ENCODE results near the gene CD302. TPM values are rescaled to one million over a fixed set of nuclear protein-coding genes. Genes with fewer than 3 reads are reported as not detected.
"Not testable (repeated sequence)": the region's sequence is repeated elsewhere in the genome, so short reads cannot be mapped to it uniquely, and the experiment has no call there.

The CD302 gene
- total and polyA plus RNA-seq, 2 donors from 2014 or later = 8.7 to 33.2 TPM

DNA sequence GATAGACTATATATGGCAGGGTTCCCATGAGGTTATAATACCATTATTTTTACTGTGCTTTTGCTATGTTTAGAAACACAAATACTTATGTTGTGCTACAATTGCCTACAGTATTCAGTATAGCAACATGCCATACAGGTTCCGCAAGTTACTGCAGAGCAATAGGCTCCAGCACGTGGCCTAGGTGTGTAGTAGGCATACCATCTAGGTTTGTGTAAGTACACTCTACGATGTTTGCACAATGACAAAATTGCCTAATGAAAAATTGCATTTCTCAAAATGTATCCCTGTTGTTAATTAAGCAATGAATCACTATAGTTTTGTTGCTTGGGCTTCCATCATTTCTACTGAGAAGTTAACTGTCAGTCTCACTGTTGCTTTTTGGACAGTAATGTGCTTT is 9.8 kb downstream of the CD302 start:
- Histone ChIP-seq H3K27ac (ENCODE audit: low read depth in 2 of 2, low read length in 2 of 2) (no peak overlapping the region), H3K27me3 (ENCODE audit: control insufficient read depth, insufficient read depth, low read length) (no peaks in the 10 kb centered on the region), H3K9me3 (ENCODE audit: control insufficient read depth in 2 of 3, insufficient read depth in 1 of 3, low read length in 3 of 3) (no peaks in the 10 kb centered on the region), H3K4me3 (ENCODE audit: low read length in 3 of 3) (no peak overlapping the region), H3K36me3 (ENCODE audit: control insufficient read depth in 2 of 3, insufficient read depth in 3 of 3, low read length in 3 of 3) (no peaks in the 10 kb centered on the region), H3K4me1 (ENCODE audit: control insufficient read depth in 2 of 3, insufficient read depth in 2 of 3, low read depth in 1 of 3, low read length in 3 of 3) (no peaks in the 10 kb centered on the region), H3K9ac (ENCODE audit: low read length in 3 of 3) (no peak overlapping the region)
- no peak for TF ChIP-seq CTCF (IDR thresholded peaks at IDR 0.05; ENCODE audit: borderline replicate concordance, extremely low read depth, insufficient read depth)
- intact Hi-C loops (cut with DNase I) = no loop called here
- FAIRE-seq = no peak
- DNase-seq = no peak

- H3K27ac ChIP-seq (ENCODE audit: low read depth in 2 of 2, low read length in 2 of 2); intact Hi-C loops (cut with DNase I); H3K36me3 ChIP-seq (ENCODE audit: control insufficient read depth in 2 of 3, insufficient read depth in 3 of 3, low read length in 3 of 3); FAIRE-seq; DNase-seq; H3K4me3 ChIP-seq (ENCODE audit: low read length in 3 of 3); H3K27me3 ChIP-seq (ENCODE audit: control insufficient read depth, insufficient read depth, low read length); H3K9ac ChIP-seq (ENCODE audit: low read length in 3 of 3); H3K9me3 ChIP-seq (ENCODE audit: control insufficient read depth in 2 of 3, insufficient read depth in 1 of 3, low read length in 3 of 3); H3K4me1 ChIP-seq (ENCODE audit: control insufficient read depth in 2 of 3, insufficient read depth in 2 of 3, low read depth in 1 of 3, low read length in 3 of 3): not testable (repeated sequence)
Measured at GRCh38 chr2:159787647-159788046, 10.4 kb downstream of the CD302 start.

DNA sequence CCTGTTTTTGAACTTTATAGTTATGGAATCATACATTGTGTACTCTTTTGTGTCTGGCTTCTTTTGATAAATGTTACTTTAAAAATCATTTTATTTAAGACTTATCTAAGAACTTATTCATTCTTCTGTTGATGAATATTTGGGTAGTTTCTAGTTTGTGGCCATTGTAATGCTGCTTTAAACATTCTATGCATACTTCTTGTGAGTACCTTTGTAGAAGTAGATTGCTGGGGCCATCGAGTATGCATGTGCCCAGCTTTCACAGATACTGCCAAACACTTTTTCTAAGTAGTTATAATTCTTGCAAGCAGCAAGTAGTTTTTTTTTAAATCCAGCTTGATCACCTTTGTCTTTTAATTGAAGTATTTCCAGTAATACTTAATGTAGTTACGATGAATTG is 11.1 kb downstream of the CD302 start:
- no peak for DNase-seq
- Histone ChIP-seq H3K36me3 (ENCODE audit: control insufficient read depth in 2 of 3, insufficient read depth in 3 of 3, low read length in 3 of 3) (no peaks in the 10 kb centered on the region), H3K9ac (ENCODE audit: low read length in 3 of 3) (no peak overlapping the region), H3K4me1 (ENCODE audit: control insufficient read depth in 2 of 3, insufficient read depth in 2 of 3, low read depth in 1 of 3, low read length in 3 of 3) (no peaks in the 10 kb centered on the region), H3K27ac (ENCODE audit: low read depth in 2 of 2, low read length in 2 of 2) (no peak overlapping the region), H3K9me3 (ENCODE audit: control insufficient read depth in 2 of 3, insufficient read depth in 1 of 3, low read length in 3 of 3) (no peaks in the 10 kb centered on the region), H3K4me3 (ENCODE audit: low read length in 3 of 3) (no peak overlapping the region), H3K27me3 (ENCODE audit: control insufficient read depth, insufficient read depth, low read length) (no peaks in the 10 kb centered on the region)
- FAIRE-seq = no peak
- intact Hi-C loops (cut with DNase I) = no loop called here
- TF ChIP-seq CTCF (IDR thresholded peaks at IDR 0.05; ENCODE audit: borderline replicate concordance, extremely low read depth, insufficient read depth) = no peak

- no peak overlapping the region for H3K27ac ChIP-seq (ENCODE audit: low read depth in 2 of 2, low read length in 2 of 2)
- H3K4me1 ChIP-seq (ENCODE audit: control insufficient read depth in 2 of 3, insufficient read depth in 2 of 3, low read depth in 1 of 3, low read length in 3 of 3) = no peaks in the 10 kb centered on the region
- no peak overlapping the region for H3K4me3 ChIP-seq (ENCODE audit: low read length in 3 of 3)
- H3K27me3 ChIP-seq (ENCODE audit: control insufficient read depth, insufficient read depth, low read length) = no peaks in the 10 kb centered on the region
- H3K9ac ChIP-seq (ENCODE audit: low read length in 3 of 3) = no peak overlapping the region
- H3K36me3 ChIP-seq (ENCODE audit: control insufficient read depth in 2 of 3, insufficient read depth in 3 of 3, low read length in 3 of 3) = no peaks in the 10 kb centered on the region
- FAIRE-seq (no peak), DNase-seq (no peak)
- no peaks in the 10 kb centered on the region for H3K9me3 ChIP-seq (ENCODE audit: control insufficient read depth in 2 of 3, insufficient read depth in 1 of 3, low read length in 3 of 3)
- no peak for TF ChIP-seq CTCF (IDR thresholded peaks at IDR 0.05; ENCODE audit: borderline replicate concordance, extremely low read depth, insufficient read depth)
- intact Hi-C loops (cut with DNase I) = no loop called here
Measured at GRCh38 chr2:159785195-159785594, 12.8 kb downstream of the CD302 start.

GRCh38 chr2:159784744-159785143 is 13.3 kb downstream of the CD302 start:
- FAIRE-seq; H3K36me3 ChIP-seq (ENCODE audit: control insufficient read depth in 2 of 3, insufficient read depth in 3 of 3, low read length in 3 of 3); H3K4me1 ChIP-seq (ENCODE audit: control insufficient read depth in 2 of 3, insufficient read depth in 2 of 3, low read depth in 1 of 3, low read length in 3 of 3); H3K9ac ChIP-seq (ENCODE audit: low read length in 3 of 3); H3K27ac ChIP-seq (ENCODE audit: low read depth in 2 of 2, low read length in 2 of 2); H3K4me3 ChIP-seq (ENCODE audit: low read length in 3 of 3); DNase-seq; H3K27me3 ChIP-seq (ENCODE audit: control insufficient read depth, insufficient read depth, low read length); intact Hi-C loops (cut with DNase I); H3K9me3 ChIP-seq (ENCODE audit: control insufficient read depth in 2 of 3, insufficient read depth in 1 of 3, low read length in 3 of 3): not testable (repeated sequence)
